HepG2 (cell line): Measurements from ENCODE around the gene NFKB2. TPM values are rescaled to one million over a fixed set of nuclear protein-coding genes. Genes with fewer than 3 reads are reported as not detected.

ENCODE experiments used
- CCDC6 ChIP-seq: sonication (generic); formaldehyde crosslinking; IDR thresholded peaks from 2 replicates; pipeline ENCODE4 v1.8.1; 2022; ENCODE audit warnings: mild to moderate bottlenecking, missing genetic modification reagents, moderate library complexity
- FOXO1 ChIP-seq: sonication (generic); formaldehyde crosslinking; IDR thresholded peaks from 2 replicates; pipeline ENCODE4 v1.4.0; 2020; ENCODE audit warnings: missing genetic modification reagents
- PHB2 ChIP-seq: fragments of 450-650 bp; IDR thresholded peaks from 2 replicates; pipeline ENCODE4 v1.6.1; 2018; ENCODE audit not compliant: partially characterized antibody
- ZNF407 ChIP-seq: sonication (generic); formaldehyde crosslinking; IDR thresholded peaks from one replicate; pipeline ENCODE4 v1.5.1; 2020; ENCODE audit warnings: mild to moderate bottlenecking, missing genetic modification reagents; ENCODE audit errors: not compliant biosample characterization
- ZNF841 ChIP-seq: sonication (generic); formaldehyde crosslinking; IDR thresholded peaks from 2 replicates; pipeline ENCODE4 v1.8.1; 2023; ENCODE audit warnings: missing genetic modification reagents, borderline replicate concordance
- ZNF850 ChIP-seq: sonication (generic); formaldehyde crosslinking; conservative IDR thresholded peaks from 2 replicates; pipeline ENCODE4 v1.9.0; 2021; ENCODE audit warnings: mild to moderate bottlenecking, missing genetic modification reagents
- polyA plus RNA-seq, 8 experiments: library from polyadenylated mRNA; depleted of rRNA in 3 of 8; stranded (reverse) in 7 of 8; unstranded in 1 of 8; fragments of >200 nt; fragmentation: Illumina TruSeq in 4 of 8; extraction: Trizol in 4 of 8; gene quantifications; 2 replicates each; pipeline versions ENCODE4 v1.2.1 to v1.2.3, GENCODE V29; 2011 to 2016; ENCODE audit warnings: low read depth in 4 of 8, missing spikeins in 1 of 8, mixed read lengths in 1 of 8; ENCODE audit not compliant: insufficient read depth in 1 of 8
- total RNA-seq, 5 experiments: library from RNA; depleted of rRNA; stranded (reverse); fragments of >200 nt; fragmentation: Illumina TruSeq; extraction: Trizol; gene quantifications; 2 replicates each; pipeline ENCODE4 v1.2.3, GENCODE V29; 2016; ENCODE audit warnings: low read depth in 1 of 5

Gene NFKB2
- total and polyA plus RNA-seq, 2 of the 13 experiments (the other 11 are each of a cell fraction or from before 2014, with no cell fraction given) = 7.7 to 12.5 TPM

- TF ChIP-seq ZNF407 (peak; percentile 32), FOXO1 (no peak), PHB2 (no peak), ZNF841 (CRISPR knock-in tag) (no peak), ZNF850 (CRISPR knock-in tag) (0 out of 2 replicates have a peak, but pooled peaks have one; percentile 26), CCDC6 (CRISPR knock-in tag) (peak; percentile 25; the same call in 1 of the 2 replicates)
Observed at GRCh38 chr10:102421757-102422512, 26.4 kb downstream of the NFKB2 start (continued).
